ENCODE data around the gene B4GALT3. TPM values are rescaled to one million over a fixed set of nuclear protein-coding genes. Genes with fewer than 3 reads are reported as not detected.

Gene B4GALT3
- total and polyA plus RNA-seq, 9 of the 15 experiments (the other 6 are each of a cell fraction or from before 2014, with no cell fraction given), result 31.2 to 103 (median 46.1) TPM

GRCh38 chr1:161201836-161202712 is 24.8 kb upstream of the B4GALT3 start, which contains the start of gene NDUFS2 (continued):
- TF ChIP-seq ZBTB40 (IDR thresholded peaks at IDR 0.05), result peak; percentile 95
- TF ChIP-seq ZBTB40 (CRISPR knock-in tag; IDR thresholded peaks at IDR 0.05), result no peak
- TF ChIP-seq YBX1 (IDR thresholded peaks at IDR 0.05), result no peak
- peak; percentile 61 to 67 for TF ChIP-seq NRF1 (conservative IDR thresholded peaks at IDR 0.05 in 1 of 2, IDR thresholded peaks at IDR 0.05 in 1 of 2)
- no peak for TF ChIP-seq ZNF3 (CRISPR knock-in tag; IDR thresholded peaks at IDR 0.05)
- 0 out of 2 replicates have a peak, but pooled peaks have one; percentile 51 for TF ChIP-seq ZNF311 (CRISPR knock-in tag; IDR thresholded peaks at IDR 0.05)
- no peak for TF ChIP-seq CAMTA2 (CRISPR knock-in tag; conservative IDR thresholded peaks at IDR 0.05)
- TF ChIP-seq, protein P1, sequence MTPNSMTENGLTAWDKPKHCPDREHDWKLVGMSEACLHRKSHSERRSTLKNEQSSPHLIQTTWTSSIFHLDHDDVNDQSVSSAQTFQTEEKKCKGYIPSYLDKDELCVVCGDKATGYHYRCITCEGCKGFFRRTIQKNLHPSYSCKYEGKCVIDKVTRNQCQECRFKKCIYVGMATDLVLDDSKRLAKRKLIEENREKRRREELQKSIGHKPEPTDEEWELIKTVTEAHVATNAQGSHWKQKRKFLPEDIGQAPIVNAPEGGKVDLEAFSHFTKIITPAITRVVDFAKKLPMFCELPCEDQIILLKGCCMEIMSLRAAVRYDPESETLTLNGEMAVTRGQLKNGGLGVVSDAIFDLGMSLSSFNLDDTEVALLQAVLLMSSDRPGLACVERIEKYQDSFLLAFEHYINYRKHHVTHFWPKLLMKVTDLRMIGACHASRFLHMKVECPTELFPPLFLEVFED (CRISPR knock-in tag; conservative IDR thresholded peaks at IDR 0.05), result 0 out of 2 replicates have a peak, but pooled peaks have one; percentile 71
- TF ChIP-seq ZZZ3 (IDR thresholded peaks at IDR 0.05), result no peak
- 0 out of 2 replicates have a peak, but pooled peaks have one; percentile 20 for TF ChIP-seq FOSL1 (tag; conservative IDR thresholded peaks at IDR 0.05)
- TF ChIP-seq JUND (IDR thresholded peaks at IDR 0.05; ENCODE audit: borderline replicate concordance, low read depth, low read length), result peak; percentile 58; the same call in 1 of the 2 replicates
- peak; percentile 31; the same call in 1 of the 3 replicates for TF ChIP-seq JUND (tag; IDR thresholded peaks at IDR 0.05; ENCODE audit: borderline replicate concordance, low read depth, low read length)
- TF ChIP-seq EP400 (IDR thresholded peaks at IDR 0.05), result peak; percentile 81
- TF ChIP-seq, protein P2, sequence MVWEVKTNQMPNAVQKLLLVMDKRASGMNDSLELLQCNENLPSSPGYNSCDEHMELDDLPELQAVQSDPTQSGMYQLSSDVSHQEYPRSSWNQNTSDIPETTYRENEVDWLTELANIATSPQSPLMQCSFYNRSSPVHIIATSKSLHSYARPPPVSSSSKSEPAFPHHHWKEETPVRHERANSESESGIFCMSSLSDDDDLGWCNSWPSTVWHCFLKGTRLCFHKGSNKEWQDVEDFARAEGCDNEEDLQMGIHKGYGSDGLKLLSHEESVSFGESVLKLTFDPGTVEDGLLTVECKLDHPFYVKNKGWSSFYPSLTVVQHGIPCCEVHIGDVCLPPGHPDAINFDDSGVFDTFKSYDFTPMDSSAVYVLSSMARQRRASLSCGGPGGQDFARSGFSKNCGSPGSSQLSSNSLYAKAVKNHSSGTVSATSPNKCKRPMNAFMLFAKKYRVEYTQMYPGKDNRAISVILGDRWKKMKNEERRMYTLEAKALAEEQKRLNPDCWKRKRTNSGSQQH (CRISPR knock-in tag; IDR thresholded peaks at IDR 0.05), result 0 out of 2 replicates have a peak, but pooled peaks have one; percentile 38
- no peak for TF ChIP-seq NUFIP1 (IDR thresholded peaks at IDR 0.05; ENCODE audit: partially characterized antibody)
- no peak for TF ChIP-seq PHB2 (IDR thresholded peaks at IDR 0.05; ENCODE audit: low read depth)
- no peak for TF ChIP-seq CBFB (CRISPR knock-in tag; IDR thresholded peaks at IDR 0.05)

All from K562 (cell line).